ENCODE measurements around the gene RNF19B.

The RNF19B gene

DNA sequence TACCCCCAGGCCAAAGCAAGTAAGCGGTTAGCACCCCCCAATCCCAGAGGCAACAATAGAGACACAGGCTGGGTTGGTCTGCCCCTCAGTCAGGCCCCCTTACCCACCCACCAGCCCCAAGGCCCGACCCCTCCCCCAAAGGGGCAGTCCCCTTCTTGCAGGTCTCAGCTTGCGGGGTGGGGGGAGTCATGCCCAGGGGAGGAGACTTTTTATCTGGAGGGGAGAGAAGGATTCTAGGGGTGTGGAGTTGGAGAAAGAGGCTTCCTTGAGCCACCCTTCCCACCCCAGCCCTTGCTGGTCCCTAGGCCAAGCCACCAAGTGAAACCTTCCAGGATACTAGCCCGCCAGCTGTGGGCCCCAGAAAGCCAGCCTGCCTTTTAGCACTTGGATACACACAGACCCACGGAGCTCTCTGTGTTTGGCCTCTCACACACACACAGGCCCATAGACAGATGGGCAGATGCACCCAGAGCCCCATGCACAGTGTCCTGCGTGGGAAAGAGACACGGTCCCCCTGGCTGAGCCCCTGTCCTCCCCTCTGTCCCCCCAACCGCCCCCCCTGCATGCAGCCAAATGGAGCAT, 70.5 kb downstream of the RNF19B start:
- H3K4me3 ChIP-seq (ENCODE audit: low read depth, low read length) = no peak overlapping the region
- DNase-seq (ENCODE audit: low read depth) = no peak

DNA sequence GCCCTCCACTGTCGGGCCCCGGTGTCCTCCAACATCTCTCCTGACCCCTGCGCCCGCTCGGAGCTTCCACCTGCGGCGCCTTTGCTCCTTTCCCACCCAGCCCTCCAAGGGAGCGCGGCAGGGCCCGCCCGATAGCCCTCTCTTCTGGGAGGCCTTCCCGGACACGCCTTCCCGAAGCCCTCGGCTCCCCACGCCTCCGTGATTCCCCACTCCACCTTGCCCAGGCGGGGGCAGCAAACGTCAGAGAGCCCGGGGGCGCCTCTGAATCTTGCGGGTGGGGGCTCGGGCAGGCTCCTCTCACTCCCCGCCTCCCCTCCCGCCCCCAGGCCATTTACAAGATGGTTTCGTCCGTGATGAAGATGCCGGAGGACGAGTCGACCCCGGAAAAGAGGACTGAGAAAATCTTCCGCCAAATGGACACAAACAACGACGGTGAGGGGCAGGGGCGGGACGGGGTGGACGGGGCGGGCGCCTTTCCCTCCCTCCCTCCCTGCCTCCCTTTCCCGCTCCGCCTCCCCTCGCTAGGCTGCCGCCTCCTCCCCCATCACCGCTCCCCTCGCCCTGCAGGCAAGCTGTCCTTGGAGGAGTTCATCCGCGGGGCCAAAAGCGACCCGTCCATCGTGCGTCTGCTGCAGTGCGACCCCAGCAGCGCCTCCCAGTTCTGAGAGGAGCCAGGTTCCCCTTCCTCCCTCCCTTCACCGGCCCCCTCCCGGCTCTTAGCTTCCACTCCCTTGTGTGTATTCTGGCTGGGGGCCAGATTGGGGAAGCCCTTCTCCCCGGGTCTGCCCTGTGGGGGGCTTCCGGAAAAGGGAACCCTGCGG, 71.2 kb downstream of the RNF19B start:
- peak overlapping the region; percentile 51 for H3K4me3 ChIP-seq (ENCODE audit: low read depth, low read length)
- no peak for DNase-seq (ENCODE audit: low read depth)

- no peak for DNase-seq (ENCODE audit: low read depth)
- peak overlapping the region; percentile 51 for H3K4me3 ChIP-seq (ENCODE audit: low read depth, low read length)
These were observed 72.0 kb downstream of the RNF19B start for GRCh38 chr1:32892368-32893197.

- no peak for DNase-seq (ENCODE audit: low read depth)
- no peak overlapping the region for H3K4me3 ChIP-seq (ENCODE audit: low read depth, low read length)
These were observed 73.0 kb downstream of the RNF19B start for GRCh38 chr1:32891630-32892029.

GRCh38 chr1:32891241-32891570, 73.4 kb downstream of the RNF19B start:
- DNase-seq (ENCODE audit: low read depth) = no peak
- no peak overlapping the region for H3K4me3 ChIP-seq (ENCODE audit: low read depth, low read length)

DNA sequence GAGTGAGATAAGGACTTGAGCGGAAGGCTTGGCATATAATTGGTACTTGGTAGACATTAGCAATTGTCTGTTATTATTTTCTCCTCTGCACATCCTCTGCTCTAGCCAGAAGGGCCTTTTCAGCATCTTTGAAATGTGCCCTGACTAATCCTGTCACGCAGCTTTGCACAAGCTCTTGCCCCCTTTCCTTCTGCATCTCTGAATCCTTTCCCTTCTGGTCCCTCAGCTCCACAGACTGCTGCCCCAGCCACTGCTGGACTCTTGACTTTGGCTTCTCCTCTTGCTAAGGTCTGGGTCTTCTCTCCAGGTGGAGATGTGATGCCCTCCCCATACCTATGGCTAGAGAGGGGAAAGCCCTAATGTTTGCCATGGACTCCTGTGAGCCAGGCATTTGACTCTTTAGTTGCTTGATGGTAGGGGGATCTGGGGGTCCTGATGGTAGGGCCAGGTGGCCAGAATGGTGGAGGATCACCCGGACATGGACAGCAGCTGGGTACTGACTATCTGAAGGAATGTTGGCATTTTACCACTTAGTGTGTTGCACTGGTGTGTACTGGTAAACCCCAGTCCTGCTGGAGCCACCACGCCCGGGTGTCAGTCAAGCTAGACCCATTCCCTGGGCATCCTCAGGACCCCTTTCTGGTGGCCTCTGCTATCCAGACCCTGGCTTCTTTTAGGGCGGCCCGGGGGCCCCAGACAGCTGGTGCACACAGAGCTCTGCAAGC, 73.9 kb downstream of the RNF19B start:
- no peak overlapping the region for H3K4me3 ChIP-seq (ENCODE audit: low read depth, low read length)
- DNase-seq (ENCODE audit: low read depth) = no peak

GRCh38 chr1:32889731-32890278, 74.8 kb downstream of the RNF19B start:
- no peak for DNase-seq (ENCODE audit: low read depth)
- H3K4me3 ChIP-seq (ENCODE audit: low read depth, low read length) = no peak overlapping the region

DNA sequence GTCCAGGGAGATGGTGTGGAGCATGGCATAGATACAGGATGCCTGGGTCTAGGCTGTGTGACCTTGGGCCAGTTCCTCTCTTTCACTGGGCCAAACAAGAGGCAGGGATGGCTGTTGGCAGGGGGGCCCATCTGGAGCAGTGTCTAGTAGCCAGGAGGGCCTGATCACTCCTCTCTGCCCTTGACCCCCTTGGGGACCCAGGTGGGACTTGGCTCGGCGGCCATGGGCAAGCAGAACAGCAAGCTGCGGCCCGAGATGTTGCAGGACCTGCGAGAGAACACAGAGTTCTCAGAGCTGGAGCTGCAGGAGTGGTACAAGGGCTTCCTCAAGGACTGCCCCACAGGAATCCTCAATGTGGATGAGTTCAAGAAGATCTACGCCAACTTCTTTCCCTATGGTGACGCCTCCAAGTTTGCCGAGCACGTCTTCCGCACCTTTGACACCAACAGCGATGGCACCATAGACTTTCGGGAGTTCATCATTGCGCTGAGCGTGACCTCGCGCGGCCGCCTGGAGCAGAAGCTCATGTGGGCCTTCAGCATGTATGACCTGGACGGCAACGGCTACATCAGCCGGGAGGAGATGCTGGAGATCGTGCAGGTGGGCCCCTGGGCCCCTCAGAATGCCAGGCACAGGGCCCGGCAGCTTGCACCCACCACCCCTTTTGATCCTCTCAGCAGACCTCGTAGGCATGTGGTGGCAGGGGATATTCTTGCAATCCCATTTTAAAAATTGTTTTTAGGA, 75.8 kb downstream of the RNF19B start:
- no peak for DNase-seq (ENCODE audit: low read depth)
- H3K4me3 ChIP-seq (ENCODE audit: low read depth, low read length) = no peak overlapping the region

DNA sequence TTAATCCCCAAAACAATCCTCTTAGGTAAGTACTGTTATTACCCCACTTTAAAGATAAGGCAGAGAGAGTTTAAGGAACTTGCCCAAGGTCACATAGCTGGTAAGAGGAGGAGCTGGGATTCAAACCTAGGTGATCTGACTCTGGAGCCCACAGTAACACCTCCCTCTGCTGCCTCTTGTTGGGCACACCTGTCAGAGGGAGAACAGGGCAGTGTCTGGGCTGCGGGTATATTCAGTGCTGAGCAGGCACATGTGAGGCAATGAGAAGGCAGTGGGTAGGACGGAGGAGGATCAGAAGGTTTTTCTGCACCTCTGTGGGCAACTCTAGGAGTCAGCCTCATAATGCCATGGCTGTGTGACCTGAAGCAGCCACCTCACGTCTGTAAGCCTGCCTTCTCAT, 76.5 kb downstream of the RNF19B start:
- no peak for DNase-seq (ENCODE audit: low read depth)
- no peak overlapping the region for H3K4me3 ChIP-seq (ENCODE audit: low read depth, low read length)

DNA sequence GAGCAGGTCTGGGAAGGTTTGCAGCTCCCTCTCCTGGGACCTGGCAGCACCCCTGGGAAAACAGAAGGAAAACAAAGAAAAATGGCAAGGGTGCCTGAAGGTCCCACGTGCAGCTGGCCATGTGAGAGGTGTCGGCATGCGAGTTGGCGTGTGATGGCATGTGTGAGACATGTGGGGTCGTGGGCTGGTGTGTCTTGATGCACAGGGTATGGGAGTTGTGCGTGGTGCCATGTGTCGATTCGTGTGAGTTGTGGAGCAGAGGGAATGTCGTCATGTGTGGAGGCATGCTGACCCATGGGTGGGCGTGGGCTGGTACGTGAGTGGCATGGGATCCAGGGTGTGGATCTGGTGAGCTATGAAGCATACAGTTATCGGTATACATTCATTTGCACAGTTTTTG, 77.0 kb downstream of the RNF19B start:
- no peak overlapping the region for H3K4me3 ChIP-seq (ENCODE audit: low read depth, low read length)
- DNase-seq (ENCODE audit: low read depth) = no peak

GRCh38 chr1:32886828-32887414, 77.7 kb downstream of the RNF19B start:
- H3K4me3 ChIP-seq (ENCODE audit: low read depth, low read length) = no peak overlapping the region
- no peak for DNase-seq (ENCODE audit: low read depth)
